Breast epithelium (tissue), 4 donors: ENCODE results near the gene SLAIN2. TPM values are rescaled to one million over a fixed set of nuclear protein-coding genes. Genes with fewer than 3 reads are reported as not detected.

Experiments
- DNase-seq, 2 donors: peaks; one replicate each; pipeline ENCODE4 v3.0.0-alpha.2; 2019; ENCODE audit warnings: low spot score in 2 of 2
- H3K27ac ChIP-seq, 2 donors: fragments of 200-600 bp; sonication (generic) in 1 of 2; one replicate each; pipeline ENCODE4 v1.5.1; 2016 to 2019; ENCODE audit warnings: mild to moderate bottlenecking in 1 of 2
- H3K27me3 ChIP-seq, 2 donors: fragments of 200-600 bp; sonication (generic) in 1 of 2; one replicate each; pipeline versions ENCODE4 v1.5.1 to v1.6.0; 2017 to 2019; ENCODE audit warnings: control low read depth in 1 of 2, mild to moderate bottlenecking in 1 of 2
- H3K36me3 ChIP-seq: fragments of 200-600 bp; one replicate; pipeline ENCODE4 v1.5.1; 2019
- H3K4me1 ChIP-seq, 2 donors: fragments of 200-600 bp; sonication (generic); one replicate each; pipeline ENCODE4 v1.5.1; 2016 to 2019; ENCODE audit warnings: control low read depth in 1 of 2
- H3K4me3 ChIP-seq, 3 donors: fragments of 200-600 bp; sonication (generic); 1 replicate in 2 of 3; 2 replicates in 1 of 3; pipeline ENCODE4 v1.5.1; 2016 to 2019; ENCODE audit warnings: mild to moderate bottlenecking in 3 of 3, moderate library complexity in 2 of 3
- H3K9me3 ChIP-seq, 2 donors: fragments of 200-600 bp; sonication (generic) in 1 of 2; one replicate each; pipeline ENCODE4 v1.5.1; 2016 to 2019; ENCODE audit warnings: control low read depth in 1 of 2
- CTCF ChIP-seq, 3 donors: fragments of 450-650 bp; IDR thresholded peaks; one replicate each; pipeline ENCODE4 v1.5.1; 2016 to 2017; ENCODE audit warnings: antibody characterized with exemption in 3 of 3, mild to moderate bottlenecking in 3 of 3, moderate library complexity in 3 of 3
- POLR2A ChIP-seq: fragments of 450-650 bp; IDR thresholded peaks from one replicate; pipeline ENCODE4 v1.6.1; 2016; ENCODE audit warnings: antibody characterized with exemption, mild to moderate bottlenecking, moderate library complexity
- POLR2AphosphoS5 ChIP-seq, 3 donors: sonication (generic); formaldehyde crosslinking; IDR thresholded peaks; one replicate each; pipeline ENCODE4 v1.6.1; 2017; ENCODE audit warnings: antibody characterized with exemption in 3 of 3
- intact Hi-C: fragments of 100-400 bp; cut with DNase I; formaldehyde crosslinking; loops from one replicate; pipeline ENCODE4 v1.15.1; 2023; ENCODE audit warnings: low total_unique reads
- total RNA-seq, 3 donors: library from RNA; depleted of rRNA; stranded (reverse); fragments of >200 nt; gene quantifications; one replicate each; pipeline ENCODE4 v1.1.0, GENCODE V29; 2016

The SLAIN2 gene
- total RNA-seq, 3 donors from 2014 or later = 41.6 to 76.6 (median 76.5) TPM

DNA sequence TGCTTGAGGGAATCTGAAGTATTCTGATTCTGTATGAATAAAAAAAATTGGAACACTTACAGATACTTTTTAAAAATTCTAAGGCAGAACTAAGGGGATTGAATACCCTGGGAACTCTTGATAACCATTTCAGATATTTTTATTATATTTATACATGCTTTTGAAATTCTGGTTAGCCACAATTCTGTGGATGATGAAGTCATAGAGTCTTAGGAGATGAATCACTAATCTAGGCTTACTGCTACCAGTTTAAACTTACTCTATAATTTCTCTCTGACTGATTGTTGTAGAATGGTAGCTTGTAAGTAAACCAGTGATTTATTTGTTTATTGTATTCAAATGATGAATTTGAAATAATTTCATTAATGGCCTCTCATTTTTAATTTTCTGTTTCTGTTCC is 11.4 kb upstream of the SLAIN2 start:
- no peak for TF ChIP-seq CTCF (IDR thresholded peaks at IDR 0.05)
- no peak for TF ChIP-seq POLR2A
- no peak for TF ChIP-seq POLR2AphosphoS5 (IDR thresholded peaks at IDR 0.05)
- intact Hi-C loops = loop anchor here (5.0 kb wide), 1 partner anchor 873 kb away; no protein-coding TSS in a partner anchor
- no peaks in the 10 kb centered on the region for H3K4me1 ChIP-seq
- DNase-seq = no peak
- no peak overlapping the region for H3K27ac ChIP-seq
- no peaks in the 10 kb centered on the region for H3K27me3 ChIP-seq
- no peaks in the 10 kb centered on the region for H3K9me3 ChIP-seq
- no peak overlapping the region for H3K4me3 ChIP-seq
- H3K36me3 ChIP-seq = no peaks in the 10 kb centered on the region

GRCh38 chr4:48331577-48332330 is 9.6 kb upstream of the SLAIN2 start:
- Histone ChIP-seq H3K9me3 (no peaks in the 10 kb centered on the region), H3K4me3 (no peak overlapping the region), H3K4me1 (no peaks in the 10 kb centered on the region), H3K27ac (no peak overlapping the region), H3K36me3 (no peaks in the 10 kb centered on the region), H3K27me3 (no peaks in the 10 kb centered on the region)
- DNase-seq = no peak
- intact Hi-C loops = no loop called here
- TF ChIP-seq CTCF (IDR thresholded peaks at IDR 0.05) = no peak
- TF ChIP-seq POLR2A = no peak
- TF ChIP-seq POLR2AphosphoS5 (IDR thresholded peaks at IDR 0.05) = no peak

DNA sequence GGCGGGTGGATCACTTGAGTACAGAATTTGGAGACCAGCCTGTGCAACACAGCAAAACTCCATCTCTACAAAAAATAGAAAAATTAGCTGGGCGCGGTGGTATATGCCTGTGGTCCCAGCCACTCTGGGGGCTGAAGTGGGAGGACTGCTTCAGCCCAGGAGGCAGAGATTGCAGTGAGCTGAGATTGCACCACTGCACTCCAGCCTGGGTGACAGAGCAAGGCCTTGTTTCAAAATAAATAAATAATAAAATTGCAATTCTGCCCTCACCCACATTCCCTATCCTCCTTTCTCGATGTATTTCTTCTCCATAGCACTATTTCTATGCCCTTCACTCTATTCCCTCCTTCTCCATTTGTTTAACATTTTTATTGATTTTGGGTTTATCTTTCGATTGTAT is 8.7 kb upstream of the SLAIN2 start:
- no peak for DNase-seq
- no peak for TF ChIP-seq CTCF (IDR thresholded peaks at IDR 0.05)
- no peak for TF ChIP-seq POLR2AphosphoS5 (IDR thresholded peaks at IDR 0.05)
- TF ChIP-seq POLR2A = no peak
- intact Hi-C loops = no loop called here
- no peak overlapping the region for H3K4me3 ChIP-seq
- no peaks in the 10 kb centered on the region for H3K4me1 ChIP-seq
- H3K36me3 ChIP-seq = no peaks in the 10 kb centered on the region
- no peaks in the 10 kb centered on the region for H3K27me3 ChIP-seq
- no peak overlapping the region for H3K27ac ChIP-seq
- no peaks in the 10 kb centered on the region for H3K9me3 ChIP-seq

GRCh38 chr4:48333587-48333986 is 7.7 kb upstream of the SLAIN2 start:
- Histone ChIP-seq H3K9me3 (no peaks in the 10 kb centered on the region), H3K36me3 (no peaks in the 10 kb centered on the region), H3K27me3 (no peaks in the 10 kb centered on the region), H3K4me1 (no peaks in the 10 kb centered on the region), H3K4me3 (no peak overlapping the region), H3K27ac (no peak overlapping the region)
- DNase-seq = no peak
- intact Hi-C loops = no loop called here
- TF ChIP-seq POLR2A (no peak), CTCF (IDR thresholded peaks at IDR 0.05) (no peak), POLR2AphosphoS5 (IDR thresholded peaks at IDR 0.05) (no peak)

DNA sequence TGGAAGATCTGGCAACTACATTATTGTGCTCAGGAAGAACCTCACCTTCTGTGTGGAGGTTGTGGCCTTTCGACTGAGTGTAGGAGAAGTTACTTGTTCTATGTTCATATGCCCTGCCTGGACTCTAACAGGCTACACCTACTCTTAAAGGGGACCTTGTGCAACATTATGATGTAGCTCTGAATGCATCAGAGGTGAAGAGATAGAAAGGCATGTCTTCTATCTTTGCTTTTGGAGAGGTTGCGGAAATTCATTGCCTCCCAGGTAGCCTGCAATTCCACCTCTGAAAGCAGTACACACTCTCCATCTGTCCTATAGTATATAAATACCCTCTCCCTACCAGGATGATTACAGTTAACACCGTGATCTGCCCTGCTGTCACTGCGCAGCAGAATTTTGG is 7.1 kb upstream of the SLAIN2 start:
- DNase-seq = no peak
- H3K9me3 ChIP-seq = no peaks in the 10 kb centered on the region
- intact Hi-C loops = no loop called here
- no peaks in the 10 kb centered on the region for H3K36me3 ChIP-seq
- H3K27me3 ChIP-seq = no peaks in the 10 kb centered on the region
- TF ChIP-seq POLR2A (no peak), CTCF (IDR thresholded peaks at IDR 0.05) (no peak), POLR2AphosphoS5 (IDR thresholded peaks at IDR 0.05) (no peak)
- no peak overlapping the region for H3K27ac ChIP-seq
- no peaks in the 10 kb centered on the region for H3K4me1 ChIP-seq
- H3K4me3 ChIP-seq = no peak overlapping the region
